Loucy (cell line): ENCODE data around the gene ADCY2.

ENCODE experiments used
- CTCF ChIP-seq: fragments of 200-600 bp; sonication (generic); conservative IDR thresholded peaks from 2 replicates; pipeline ENCODE4 v1.5.1; 2014; ENCODE audit warnings: mild to moderate bottlenecking, antibody characterized with exemption, low read length
- EZH2phosphoT487 ChIP-seq: fragments of 200-600 bp; IDR thresholded peaks from 2 replicates; pipeline ENCODE4 v1.6.1; 2018; ENCODE audit warnings: antibody characterized with exemption, mild to moderate bottlenecking, moderate library complexity, borderline replicate concordance

GRCh38 chr5:7495131-7495517 is 99.2 kb downstream of the ADCY2 start:
- TF ChIP-seq CTCF (no peak), EZH2phosphoT487 (no peak)
